Caki2 (cell line): ENCODE data around the gene WIPF3. TPM values are rescaled to one million over a fixed set of nuclear protein-coding genes. Genes with fewer than 3 reads are reported as not detected.

Source experiments
- DNase-seq: peaks from one replicate; pipeline ENCODE4 v3.0.0-alpha.2; 2015; ENCODE audit warnings: low read depth
- in situ Hi-C: cut with HindIII; loops from 2 replicates; pipeline ENCODE4 v1.10.0; 2016; ENCODE audit warnings: low sequenced_read_pairs, low pct_unique_long_range_greater_than_20kb, mixed read lengths
- total RNA-seq: library from RNA; depleted of rRNA; stranded (reverse); fragments of >200 nt; shearing (Covaris generic); gene quantifications from 2 replicates; pipeline ENCODE4 v1.2.3, GENCODE V29; 2014; ENCODE audit warnings: low replicate concordance

WIPF3 gene
- total RNA-seq, 1 experiment from 2014 or later, result 0.27 TPM

GRCh38 chr7:29840701-29841100 lies 34.4 kb downstream of the WIPF3 start:
- DNase-seq, result no peak
- in situ Hi-C loops, result no loop called here

- in situ Hi-C loops, result no loop called here
Observed at GRCh38 chr7:29841926-29842701, 35.8 kb downstream of the WIPF3 start.

GRCh38 chr7:29843093-29843492 lies 36.8 kb downstream of the WIPF3 start:
- no peak for DNase-seq
- in situ Hi-C loops, result no loop called here

More at GRCh38 chr7:29841926-29842701, 35.8 kb downstream of the WIPF3 start:
- no peak for DNase-seq

- in situ Hi-C loops, result no loop called here
- DNase-seq, result no peak
Observed at GRCh38 chr7:29843726-29844125, 37.4 kb downstream of the WIPF3 start.

- in situ Hi-C loops, result no loop called here
- no peak for DNase-seq
Observed at GRCh38 chr7:29844559-29844958, 38.3 kb downstream of the WIPF3 start.

GRCh38 chr7:29847496-29847895 lies 41.2 kb downstream of the WIPF3 start:
- in situ Hi-C loops, result no loop called here

GRCh38 chr7:29847916-29848315 lies 41.6 kb downstream of the WIPF3 start:
- no peak for DNase-seq
- in situ Hi-C loops, result no loop called here

More at GRCh38 chr7:29847496-29847895, 41.2 kb downstream of the WIPF3 start:
- no peak for DNase-seq

GRCh38 chr7:29848941-29849340 lies 42.6 kb downstream of the WIPF3 start:
- DNase-seq, result no peak
- in situ Hi-C loops, result no loop called here

- in situ Hi-C loops, result no loop called here
- no peak for DNase-seq
Observed at GRCh38 chr7:29851487-29851886, 45.2 kb downstream of the WIPF3 start.

GRCh38 chr7:29852457-29852856 lies 46.1 kb downstream of the WIPF3 start:
- DNase-seq, result no peak
- in situ Hi-C loops, result no loop called here

- in situ Hi-C loops, result no loop called here
Observed at GRCh38 chr7:29853072-29853471, 46.8 kb downstream of the WIPF3 start.

GRCh38 chr7:29853789-29854188 lies 47.5 kb downstream of the WIPF3 start:
- DNase-seq, result no peak
- in situ Hi-C loops, result no loop called here

More at GRCh38 chr7:29853072-29853471, 46.8 kb downstream of the WIPF3 start:
- DNase-seq, result no peak

GRCh38 chr7:29854257-29854938 lies 48.1 kb downstream of the WIPF3 start:
- DNase-seq, result no peak
- in situ Hi-C loops, result no loop called here

GRCh38 chr7:29857654-29858053 lies 51.3 kb downstream of the WIPF3 start:
- in situ Hi-C loops, result no loop called here
- DNase-seq, result no peak

- no peak for DNase-seq
- in situ Hi-C loops, result no loop called here
Observed at GRCh38 chr7:29858191-29858951, 52.1 kb downstream of the WIPF3 start.

- no peak for DNase-seq
- in situ Hi-C loops, result no loop called here
Observed at GRCh38 chr7:29859104-29859503, 52.8 kb downstream of the WIPF3 start.

GRCh38 chr7:29859524-29860185 lies 53.3 kb downstream of the WIPF3 start:
- in situ Hi-C loops, result no loop called here
- DNase-seq, result no peak

- no peak for DNase-seq
- in situ Hi-C loops, result no loop called here
Observed at GRCh38 chr7:29860186-29860585, 53.9 kb downstream of the WIPF3 start.
